Stimulated activated naive CD4-positive, alpha-beta T cell (primary cell): ENCODE measurements around the gene ZDHHC11.
"Not testable (repeated sequence)": the region's sequence is repeated elsewhere in the genome, so short reads cannot be mapped to it uniquely, and the experiment has no call there.

Experiments
- DNase-seq, 6 experiments: peaks; one replicate each; lab custom pipeline; 2025; lab: John Stamatoyannopoulos, UW

Gene ZDHHC11

GRCh38 chr5:801472-801871, 49.3 kb downstream of the ZDHHC11 start:
- DNase-seq = no peak

GRCh38 chr5:801055-801454, 49.7 kb downstream of the ZDHHC11 start:
- not testable (repeated sequence) for DNase-seq

GRCh38 chr5:798505-799138, 52.2 kb downstream of the ZDHHC11 start:
- DNase-seq = not testable (repeated sequence)

- not testable (repeated sequence) for DNase-seq
Measured at GRCh38 chr5:797986-798385, 52.8 kb downstream of the ZDHHC11 start.

GRCh38 chr5:795873-796272, 54.9 kb downstream of the ZDHHC11 start:
- not testable (repeated sequence) for DNase-seq

- DNase-seq = not testable (repeated sequence)
Measured at GRCh38 chr5:794948-795347, 55.8 kb downstream of the ZDHHC11 start.

- DNase-seq = not testable (repeated sequence)
Measured at GRCh38 chr5:788703-789102, 62.1 kb downstream of the ZDHHC11 start.

- not testable (repeated sequence) for DNase-seq
Measured at GRCh38 chr5:787857-788233, 62.9 kb downstream of the ZDHHC11 start.

GRCh38 chr5:787224-787856, 63.4 kb downstream of the ZDHHC11 start:
- DNase-seq = not testable (repeated sequence)

- peak in 3 of 6 experiments; percentile 16 to 44 (median 31) for DNase-seq
Measured at GRCh38 chr5:785181-785705, 65.5 kb downstream of the ZDHHC11 start.

- DNase-seq = peak; percentile 69 to 85 (median 81)
Measured at GRCh38 chr5:784428-785177, 66.2 kb downstream of the ZDHHC11 start, which contains the start of gene ZDHHC11B. TSS of gene ZDHHC11B (minus strand) at chr5:784729. CDS start at chr5:766919, 17,810 bp downstream.

- DNase-seq = peak in 5 of 6 experiments; percentile 21 to 54 (median 35)
Measured at GRCh38 chr5:783881-784427, 66.8 kb downstream of the ZDHHC11 start.

- DNase-seq = not testable (repeated sequence)
Measured at GRCh38 chr5:783049-783802, 67.6 kb downstream of the ZDHHC11 start.

GRCh38 chr5:782356-782755, 68.4 kb downstream of the ZDHHC11 start:
- not testable (repeated sequence) for DNase-seq

- not testable (repeated sequence) for DNase-seq
Measured at GRCh38 chr5:780571-780970, 70.2 kb downstream of the ZDHHC11 start.

- DNase-seq = not testable (repeated sequence)
Measured at GRCh38 chr5:778967-779366, 71.8 kb downstream of the ZDHHC11 start.

- DNase-seq = not testable (repeated sequence)
Measured at GRCh38 chr5:778421-778820, 72.4 kb downstream of the ZDHHC11 start.

GRCh38 chr5:777756-778161, 73.0 kb downstream of the ZDHHC11 start:
- DNase-seq = no peak

GRCh38 chr5:776862-777711, 73.7 kb downstream of the ZDHHC11 start:
- no peak for DNase-seq
